RWPE1 (cell line): ENCODE results near the gene SSTR4.

Source experiments
- CTCF ChIA-PET: fragments of 350-600 bp; sonication (Branson Sonifier 250); formaldehyde crosslinking; extraction: SDS; loops from one replicate; lab custom pipeline; 2021; lab: Yijun Ruan, JAX
- POLR2A ChIA-PET: fragments of 400-600 bp; formaldehyde crosslinking; extraction: SDS; loops from one replicate; lab custom pipeline; 2020; ENCODE audit warnings: antibody characterized with exemption; ENCODE audit not compliant: low non-redundant PET; lab: Yijun Ruan, JAX
- DNase-seq: peaks from one replicate; pipeline ENCODE4 v3.0.0; 2012; ENCODE audit warnings: low spot score
- H3K27ac ChIP-seq: fragments of 450-650 bp; 2 replicates; pipeline ENCODE4 v1.5.1; 2017
- TF ChIP-seq, protein P1 (sequence below): fragments of 450-650 bp; conservative IDR thresholded peaks from 2 replicates; pipeline ENCODE4 v1.5.1; 2017; ENCODE audit warnings: low read depth, mild to moderate bottlenecking

Gene SSTR4

DNA sequence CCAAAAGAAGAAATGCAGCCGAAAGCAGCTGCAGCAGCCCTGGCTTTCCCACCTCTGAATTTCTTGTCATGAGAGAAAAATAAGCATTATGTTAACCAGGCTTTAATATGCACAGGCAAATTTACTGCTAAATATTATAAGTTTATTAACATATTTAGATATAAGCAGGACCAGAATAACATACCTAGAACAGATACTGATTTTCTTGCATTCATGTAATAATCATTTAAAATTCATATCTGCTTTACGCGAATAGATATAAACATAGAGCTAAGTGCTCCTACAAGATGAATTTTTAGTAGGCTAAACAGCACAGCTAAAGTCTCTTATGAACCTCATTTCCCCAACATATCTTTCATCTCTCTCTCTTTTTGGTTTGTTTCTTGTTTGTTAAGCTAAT, 36.3 kb downstream of the SSTR4 start:
- no peak overlapping the region for H3K27ac ChIP-seq
- ChIA-PET CTCF (interaction anchor here (0.7 kb wide), 1 partner anchor 11 kb away, joined by 3 read pairs; no protein-coding TSS in a partner anchor), POLR2A (no interaction called here)
- DNase-seq: no peak
- TF ChIP-seq, protein P1, sequence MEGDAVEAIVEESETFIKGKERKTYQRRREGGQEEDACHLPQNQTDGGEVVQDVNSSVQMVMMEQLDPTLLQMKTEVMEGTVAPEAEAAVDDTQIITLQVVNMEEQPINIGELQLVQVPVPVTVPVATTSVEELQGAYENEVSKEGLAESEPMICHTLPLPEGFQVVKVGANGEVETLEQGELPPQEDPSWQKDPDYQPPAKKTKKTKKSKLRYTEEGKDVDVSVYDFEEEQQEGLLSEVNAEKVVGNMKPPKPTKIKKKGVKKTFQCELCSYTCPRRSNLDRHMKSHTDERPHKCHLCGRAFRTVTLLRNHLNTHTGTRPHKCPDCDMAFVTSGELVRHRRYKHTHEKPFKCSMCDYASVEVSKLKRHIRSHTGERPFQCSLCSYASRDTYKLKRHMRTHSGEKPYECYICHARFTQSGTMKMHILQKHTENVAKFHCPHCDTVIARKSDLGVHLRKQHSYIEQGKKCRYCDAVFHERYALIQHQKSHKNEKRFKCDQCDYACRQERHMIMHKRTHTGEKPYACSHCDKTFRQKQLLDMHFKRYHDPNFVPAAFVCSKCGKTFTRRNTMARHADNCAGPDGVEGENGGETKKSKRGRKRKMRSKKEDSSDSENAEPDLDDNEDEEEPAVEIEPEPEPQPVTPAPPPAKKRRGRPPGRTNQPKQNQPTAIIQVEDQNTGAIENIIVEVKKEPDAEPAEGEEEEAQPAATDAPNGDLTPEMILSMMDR: no peak

DNA sequence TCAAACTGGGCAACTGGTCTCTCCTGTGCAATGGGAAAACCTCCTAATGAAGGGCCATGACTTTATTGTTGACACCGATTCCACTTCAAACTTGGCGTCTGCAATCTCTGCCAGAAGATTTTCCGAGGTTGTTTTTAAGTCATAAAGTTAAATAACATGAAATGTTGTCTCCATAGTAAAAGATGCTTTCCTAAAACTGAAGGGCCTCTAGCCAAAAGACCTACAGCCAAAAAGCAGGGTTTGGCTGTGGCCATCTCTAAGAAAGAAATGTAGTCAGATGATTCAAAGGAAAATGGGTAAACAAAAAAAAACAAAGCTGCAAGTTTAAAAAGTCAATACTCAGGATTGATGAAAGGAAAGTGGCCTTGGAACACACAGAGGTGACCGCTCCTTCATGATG, 36.9 kb downstream of the SSTR4 start:
- ChIA-PET CTCF (interaction anchor here (0.7 kb wide), 1 partner anchor 11 kb away, joined by 3 read pairs; no protein-coding TSS in a partner anchor), POLR2A (no interaction called here)
- H3K27ac ChIP-seq: no peak overlapping the region
- TF ChIP-seq, protein P1: no peak
- no peak for DNase-seq

DNA sequence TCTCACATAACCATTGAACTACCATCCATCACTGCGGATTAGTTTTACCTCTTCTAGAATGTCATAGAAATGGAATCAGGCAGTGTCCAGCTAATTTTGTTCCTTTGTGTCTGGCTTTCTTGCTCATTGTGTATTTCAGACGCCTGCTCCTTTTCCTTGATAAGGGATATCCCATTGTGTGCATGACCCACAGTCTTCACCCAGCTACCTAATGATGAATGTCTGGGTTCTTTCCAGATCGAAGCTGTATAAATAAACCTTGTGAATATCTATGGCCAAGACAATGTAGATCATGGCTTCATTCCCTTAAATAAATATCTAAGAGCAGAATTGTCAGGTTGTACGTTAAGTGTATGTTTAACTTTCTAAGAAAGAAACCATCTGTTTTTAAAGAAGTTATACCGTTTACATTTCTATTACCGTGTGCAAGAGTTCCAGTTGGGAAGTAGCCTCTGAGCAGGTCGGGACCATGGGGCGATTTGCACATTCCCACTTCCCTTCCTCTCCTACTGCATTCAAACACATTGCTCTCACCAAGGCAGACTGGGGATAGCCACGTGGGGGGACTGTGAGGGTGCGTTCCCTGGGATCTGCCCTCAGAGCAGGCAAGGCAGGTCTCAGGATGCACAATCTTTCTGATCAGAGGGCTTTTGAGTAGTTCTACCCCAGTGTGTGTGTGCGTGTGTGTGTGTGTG, 37.9 kb downstream of the SSTR4 start:
- ChIA-PET POLR2A (no interaction called here), CTCF (interaction anchor here (0.7 kb wide), 1 partner anchor 9 kb away, joined by 4 read pairs; no protein-coding TSS in a partner anchor)
- DNase-seq: no peak
- no peak overlapping the region for H3K27ac ChIP-seq
- TF ChIP-seq, protein P1: no peak

DNA sequence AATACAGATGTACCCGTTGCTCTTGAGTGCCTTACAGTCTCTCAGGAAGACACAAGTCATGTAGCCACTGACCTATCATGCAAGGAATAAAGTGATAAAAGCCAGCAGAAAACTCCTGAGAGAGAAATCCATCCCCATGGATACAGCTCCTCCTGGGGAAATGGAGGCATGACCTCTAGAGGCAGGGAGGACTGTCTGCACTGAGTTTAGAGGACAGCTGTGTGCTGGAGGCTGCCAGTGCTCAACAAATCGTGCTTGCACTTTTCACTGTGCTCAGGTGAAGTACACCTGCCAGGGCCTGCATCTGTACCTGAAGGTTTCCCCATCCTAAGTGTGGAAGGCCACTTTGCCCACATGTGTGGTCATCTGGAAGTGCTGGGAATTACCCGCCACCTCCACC, 38.9 kb downstream of the SSTR4 start:
- no peak overlapping the region for H3K27ac ChIP-seq
- POLR2A ChIA-PET: no interaction called here
- TF ChIP-seq, protein P1: no peak
- DNase-seq: no peak
- CTCF ChIA-PET: interaction anchor here (0.5 to 0.6 kb wide), 2 partner anchors 111 to 247 kb away, joined by 4 to 5 read pairs; no protein-coding TSS in a partner anchor

DNA sequence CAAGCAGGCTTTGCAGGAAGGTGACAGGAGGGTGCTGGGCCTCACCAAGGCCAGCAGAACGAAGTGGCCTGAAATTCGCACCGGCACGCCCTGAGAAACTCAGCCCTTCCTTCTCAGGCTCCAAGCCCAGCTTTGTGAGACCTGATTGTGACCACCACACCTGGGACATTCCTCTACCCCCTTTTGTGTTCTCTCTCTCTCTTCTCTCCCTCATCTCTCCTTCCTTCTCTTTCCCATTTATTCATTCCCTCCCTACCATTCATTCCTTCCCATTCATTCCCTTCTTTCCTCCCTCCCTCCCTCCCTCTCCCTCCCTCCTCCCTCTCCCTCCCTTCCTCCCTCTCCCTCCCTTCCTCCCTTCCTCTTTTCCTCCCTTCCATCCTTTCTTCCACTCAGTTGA, 42.2 kb downstream of the SSTR4 start:
- no peak for DNase-seq
- POLR2A ChIA-PET: no interaction called here
- TF ChIP-seq, protein P1: no peak
- no peak overlapping the region for H3K27ac ChIP-seq
- CTCF ChIA-PET: interaction anchor here (1.1 kb wide), 1 partner anchor 124 kb away, joined by 3 read pairs; no protein-coding TSS in a partner anchor

DNA sequence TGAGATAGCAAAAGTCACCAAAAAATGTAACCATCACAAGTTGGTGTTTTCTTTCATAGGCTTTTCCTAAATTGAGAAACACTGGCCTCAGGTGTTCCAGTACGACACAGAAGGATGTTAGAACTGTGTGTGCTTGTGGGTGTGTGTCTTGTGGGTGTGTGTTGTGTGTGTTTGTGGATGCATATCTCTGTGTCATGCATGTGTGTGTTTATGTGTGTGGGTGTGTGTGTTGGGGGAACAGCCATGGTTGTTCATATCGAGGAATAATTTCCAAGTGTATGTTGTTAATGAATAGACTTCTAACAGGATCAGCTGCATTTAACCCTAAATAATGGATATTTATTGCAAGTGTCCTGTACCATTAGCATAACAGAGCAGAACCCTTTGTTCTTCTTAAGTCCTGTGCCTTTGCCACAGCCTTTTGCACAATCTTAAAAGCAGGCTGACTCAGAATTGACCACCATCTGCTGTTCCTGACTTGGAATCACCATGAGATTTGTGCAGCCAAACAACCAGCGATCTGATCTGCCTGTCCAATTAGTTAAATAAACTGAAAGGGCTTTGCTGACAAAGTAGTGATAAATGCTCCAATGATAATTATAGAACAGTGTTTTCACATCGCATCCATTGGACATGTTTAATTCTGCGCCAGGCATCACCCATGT, 43.4 kb downstream of the SSTR4 start:
- TF ChIP-seq, protein P1: no peak
- POLR2A ChIA-PET: no interaction called here
- CTCF ChIA-PET: interaction anchor here (1.1 kb wide), 1 partner anchor 123 kb away, joined by 3 read pairs; no protein-coding TSS in a partner anchor
- DNase-seq: no peak
- no peak overlapping the region for H3K27ac ChIP-seq
